HG03045 (cell line): ENCODE measurements around the gene MTSS2.

ENCODE experiments used
- ATAC-seq: cut with Tn5 transposase; IDR thresholded peaks from one replicate; pipeline ENCODE4 v1.9.1; 2021; ENCODE audit warnings: mild to moderate bottlenecking, moderate library complexity; ENCODE audit not compliant: unreplicated experiment

The MTSS2 gene

DNA sequence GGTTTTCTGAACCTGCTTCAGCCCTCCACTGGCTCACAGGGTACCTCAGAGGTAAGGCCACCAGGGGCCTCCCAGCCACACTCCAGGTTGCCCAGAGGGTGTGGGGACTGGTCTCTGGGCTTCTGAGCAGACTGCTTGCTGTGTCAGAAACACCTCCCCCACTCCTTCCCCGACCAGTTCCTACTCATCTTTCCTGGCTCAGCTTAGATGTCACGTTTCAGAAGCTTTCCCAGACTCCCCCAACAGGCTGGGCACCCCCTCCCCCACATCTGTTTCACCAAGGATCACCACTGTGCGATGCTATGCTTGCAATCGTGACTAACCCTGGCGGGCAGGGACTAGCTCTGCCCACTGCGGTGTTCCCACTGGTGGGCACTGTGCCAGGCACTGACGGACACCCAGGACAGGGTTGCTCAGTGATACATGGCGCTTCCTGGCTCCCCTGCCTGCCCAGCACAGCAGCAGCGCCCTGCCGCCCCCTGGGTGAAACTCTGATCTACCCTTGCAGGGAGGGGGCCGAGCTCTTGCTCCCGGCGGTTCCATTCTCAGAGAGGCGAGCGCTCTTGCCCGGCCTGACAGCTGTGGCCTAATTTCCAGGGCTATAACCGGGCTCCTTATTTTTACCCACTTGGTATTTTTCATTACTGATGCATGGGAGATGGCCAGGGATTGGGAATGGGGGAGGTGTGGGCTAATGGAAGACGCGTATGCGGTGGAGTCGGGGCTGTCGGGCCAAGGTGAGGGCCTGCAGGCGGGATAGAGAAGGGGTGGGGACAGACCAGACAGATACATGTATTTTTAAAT, 29.4 kb upstream of the MTSS2 start:
- no peak for ATAC-seq

DNA sequence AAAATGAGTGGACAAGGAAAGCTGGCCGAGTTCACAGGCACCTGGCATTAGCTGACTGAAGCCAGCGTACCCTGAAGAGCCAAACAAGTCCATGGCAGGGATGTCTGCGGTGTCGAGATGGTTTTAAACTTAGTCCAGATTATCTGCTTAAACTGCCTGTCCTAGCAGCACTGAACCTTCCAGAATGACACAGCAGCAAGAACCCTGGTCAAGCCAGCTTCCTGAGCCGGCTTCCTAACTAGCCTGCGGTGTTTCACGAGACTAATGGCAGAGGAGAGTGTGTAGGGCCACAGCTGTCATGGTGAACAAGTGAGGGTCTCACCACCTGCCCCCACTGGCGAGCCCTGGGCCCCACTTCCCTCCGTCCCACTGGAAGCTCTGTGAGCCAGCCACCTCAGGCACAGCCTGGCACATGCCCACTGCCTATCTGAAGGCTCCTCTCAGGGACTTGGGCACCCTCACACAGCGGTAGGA, 28.8 kb upstream of the MTSS2 start:
- ATAC-seq, result no peak

DNA sequence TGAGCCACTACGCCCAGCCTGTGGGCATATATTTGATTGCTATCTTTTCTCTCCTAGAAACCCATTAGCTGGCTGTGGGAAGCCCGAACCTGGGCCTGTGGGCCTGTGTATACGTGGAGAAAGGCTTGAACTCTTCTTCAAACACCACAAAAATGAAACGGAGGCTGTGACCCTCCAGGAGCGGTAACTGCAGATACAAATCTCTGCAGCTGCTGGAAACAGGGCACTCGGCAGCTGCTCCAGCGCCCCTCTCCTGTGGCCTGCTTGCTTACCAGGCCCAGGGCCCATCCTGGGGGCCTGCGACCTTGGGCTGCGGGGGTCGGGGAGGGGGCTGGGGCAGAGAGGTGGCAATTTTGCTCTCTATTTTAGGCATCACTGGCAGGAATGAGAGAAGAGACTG, 28.0 kb upstream of the MTSS2 start:
- no peak for ATAC-seq

DNA sequence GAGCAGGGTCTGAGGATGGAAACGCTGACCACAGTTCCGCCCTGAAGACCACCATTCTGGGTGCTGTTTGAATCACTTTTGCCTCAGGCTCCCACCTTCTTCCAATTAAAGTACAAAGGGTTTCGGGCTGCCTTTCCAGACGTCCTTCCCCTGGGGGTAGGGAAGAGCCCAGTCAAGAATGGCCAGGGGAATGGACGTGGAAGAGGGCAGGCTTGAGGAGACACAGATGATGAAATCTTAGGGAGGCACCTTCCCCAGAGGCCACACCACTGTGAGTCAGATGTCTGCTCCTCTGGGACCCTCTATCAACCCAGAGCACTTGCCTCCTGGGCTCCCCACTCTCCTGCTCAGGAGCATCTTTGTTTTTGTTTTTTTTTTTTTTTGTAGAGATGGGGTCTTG, 27.5 kb upstream of the MTSS2 start:
- ATAC-seq, result no peak

DNA sequence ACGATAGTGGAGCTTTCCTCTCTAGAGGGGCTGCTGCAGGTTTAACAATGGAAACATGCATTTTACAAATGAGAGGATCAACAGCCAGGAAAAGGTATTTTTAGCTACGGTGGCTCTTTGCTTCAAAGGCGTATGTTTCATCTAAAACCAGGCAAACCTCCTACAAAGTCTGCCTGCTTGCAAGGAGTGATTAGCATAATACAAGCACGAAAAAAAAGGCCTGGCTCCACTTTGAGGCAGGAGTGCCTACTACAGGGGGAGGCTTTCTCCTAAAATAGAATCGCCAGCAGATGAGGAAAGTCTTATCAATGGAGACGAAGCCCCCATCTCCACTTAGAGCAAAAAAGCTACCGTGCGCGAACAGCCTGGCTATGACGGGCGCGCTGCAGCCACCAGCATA, 27.1 kb upstream of the MTSS2 start:
- no peak for ATAC-seq

DNA sequence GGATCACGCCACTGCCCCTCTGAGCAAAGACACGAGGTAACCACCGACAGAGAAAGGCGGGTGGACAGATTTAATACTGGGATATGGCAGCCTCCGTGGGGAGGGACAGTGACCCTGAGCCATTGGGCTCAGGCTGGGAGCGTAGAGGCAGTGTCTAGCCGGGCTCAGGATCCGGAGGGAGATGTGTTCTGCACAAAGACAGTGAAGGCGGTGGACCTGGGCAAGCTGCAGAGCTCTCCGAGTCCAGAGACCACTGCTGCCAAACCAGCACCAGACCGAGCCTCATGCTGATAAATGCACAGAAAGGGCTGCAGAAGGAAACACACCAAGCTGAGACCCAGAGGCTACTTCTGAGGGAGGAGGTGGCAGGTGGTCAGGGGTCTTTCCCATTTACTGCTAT, 26.5 kb upstream of the MTSS2 start:
- ATAC-seq, result no peak

DNA sequence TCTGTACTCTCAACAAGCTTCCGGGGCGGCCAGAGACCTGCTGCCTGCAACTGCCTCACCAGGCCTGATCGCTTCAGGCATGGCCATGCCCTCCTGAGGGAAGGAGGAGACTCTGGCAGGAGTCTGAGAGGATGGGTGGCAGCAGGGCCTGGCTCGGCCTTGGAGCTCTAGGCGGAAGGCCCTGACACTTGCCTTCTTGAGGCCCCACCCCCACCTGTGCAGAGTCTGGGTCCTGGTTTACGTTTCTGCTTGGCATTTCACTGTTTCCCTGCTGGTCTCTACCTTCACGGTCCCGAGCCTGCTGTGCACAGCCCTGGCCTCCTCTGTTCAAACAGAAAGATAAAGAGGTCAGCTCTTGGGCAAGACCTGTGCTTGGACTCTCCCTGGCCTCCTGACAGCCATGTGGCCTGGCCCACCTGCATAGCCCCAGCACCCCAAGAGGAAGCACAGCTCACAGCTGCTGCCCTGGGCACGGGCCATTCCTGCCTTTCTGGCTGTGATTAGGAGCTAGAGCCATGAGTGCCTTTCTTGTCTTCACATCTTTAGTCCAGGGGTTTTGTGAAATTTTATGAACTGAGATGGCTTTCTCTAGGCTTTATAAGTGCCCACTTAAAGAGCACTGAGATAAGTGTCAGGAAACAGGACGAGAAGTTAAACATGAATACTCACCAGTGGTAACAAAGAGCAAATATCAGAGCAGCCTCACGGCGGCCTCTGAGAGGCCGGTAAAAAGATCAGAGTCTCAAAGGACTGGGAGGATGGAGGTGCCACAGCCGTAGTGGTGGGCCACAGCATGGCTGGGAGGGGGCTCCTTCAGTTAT, 25.6 kb upstream of the MTSS2 start:
- no peak for ATAC-seq

DNA sequence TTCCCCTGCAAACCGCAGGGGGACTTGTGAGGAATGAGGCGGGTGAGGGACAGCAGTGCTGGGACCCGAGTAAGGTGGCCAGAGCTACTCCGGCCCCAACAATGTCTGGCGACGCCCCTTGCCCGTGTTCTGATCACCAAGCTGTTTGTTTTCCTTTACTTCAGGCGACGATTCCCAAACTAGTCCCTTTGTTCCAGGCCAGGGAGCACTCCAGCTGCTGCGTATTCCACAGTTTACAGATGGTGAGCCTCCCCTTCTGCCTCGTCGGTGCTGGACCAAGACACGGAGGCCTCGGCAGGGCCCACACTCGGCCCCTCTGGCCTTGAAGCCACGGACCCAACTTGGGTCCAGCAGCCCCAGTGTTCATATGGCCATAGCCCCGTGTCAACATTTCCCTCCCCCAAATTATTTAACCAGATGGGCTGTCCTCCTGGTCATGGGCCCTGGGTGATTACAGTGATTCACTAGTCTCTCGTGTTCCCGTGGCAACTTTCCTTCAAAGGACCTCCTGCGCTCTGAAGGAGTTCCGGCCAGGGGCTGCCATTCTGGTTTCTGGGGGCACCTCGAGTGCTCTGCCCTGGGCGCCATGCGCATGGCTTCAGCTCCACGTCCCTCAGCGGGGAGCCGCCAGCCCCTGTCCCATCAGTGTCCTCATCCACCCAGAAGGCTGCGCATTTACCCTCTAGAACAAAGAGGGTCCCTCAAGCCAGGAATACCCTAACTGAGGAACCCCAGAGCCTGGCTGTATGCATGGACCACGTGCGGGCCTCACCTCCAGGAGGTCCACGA, 24.8 kb upstream of the MTSS2 start:
- no peak for ATAC-seq

DNA sequence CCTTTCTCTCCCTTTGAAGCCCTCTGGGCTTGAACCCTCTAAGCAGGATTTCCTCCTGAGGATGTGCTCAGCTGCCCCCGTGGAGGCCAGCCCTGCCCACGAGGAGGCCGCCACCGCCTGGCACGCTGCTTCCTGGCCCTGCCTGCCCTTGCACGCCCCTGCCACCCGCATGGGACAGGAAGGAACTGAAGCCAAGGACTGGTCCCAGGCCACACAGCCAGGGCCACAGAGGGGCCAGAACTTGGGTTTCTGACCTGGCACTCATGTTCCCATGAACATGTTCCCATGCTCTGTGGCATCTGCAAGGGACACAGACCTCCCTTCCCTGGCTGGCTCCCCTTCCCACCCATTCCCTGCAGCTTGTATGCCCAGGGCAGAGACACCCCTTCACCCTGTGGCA, 24.1 kb upstream of the MTSS2 start:
- no peak for ATAC-seq

DNA sequence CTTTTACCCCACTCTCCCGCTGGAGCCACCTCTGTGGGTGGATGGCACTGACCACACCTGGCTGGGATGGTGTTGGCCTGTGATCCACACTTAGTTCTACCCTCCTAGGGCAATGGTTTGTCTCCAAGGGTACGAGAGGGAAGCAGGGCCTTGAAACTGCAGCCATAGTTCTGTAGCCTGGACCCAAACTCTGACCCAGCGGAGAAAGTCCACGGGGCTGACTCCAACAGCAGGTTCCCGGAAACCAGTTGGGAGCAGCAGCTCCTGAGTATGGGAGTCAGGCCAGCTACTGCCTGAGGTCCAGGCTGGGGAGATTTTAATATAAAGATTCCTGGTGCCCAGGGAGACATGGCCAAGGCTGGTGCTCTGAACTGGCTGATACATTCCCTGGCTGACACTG, 23.6 kb upstream of the MTSS2 start:
- no peak for ATAC-seq

DNA sequence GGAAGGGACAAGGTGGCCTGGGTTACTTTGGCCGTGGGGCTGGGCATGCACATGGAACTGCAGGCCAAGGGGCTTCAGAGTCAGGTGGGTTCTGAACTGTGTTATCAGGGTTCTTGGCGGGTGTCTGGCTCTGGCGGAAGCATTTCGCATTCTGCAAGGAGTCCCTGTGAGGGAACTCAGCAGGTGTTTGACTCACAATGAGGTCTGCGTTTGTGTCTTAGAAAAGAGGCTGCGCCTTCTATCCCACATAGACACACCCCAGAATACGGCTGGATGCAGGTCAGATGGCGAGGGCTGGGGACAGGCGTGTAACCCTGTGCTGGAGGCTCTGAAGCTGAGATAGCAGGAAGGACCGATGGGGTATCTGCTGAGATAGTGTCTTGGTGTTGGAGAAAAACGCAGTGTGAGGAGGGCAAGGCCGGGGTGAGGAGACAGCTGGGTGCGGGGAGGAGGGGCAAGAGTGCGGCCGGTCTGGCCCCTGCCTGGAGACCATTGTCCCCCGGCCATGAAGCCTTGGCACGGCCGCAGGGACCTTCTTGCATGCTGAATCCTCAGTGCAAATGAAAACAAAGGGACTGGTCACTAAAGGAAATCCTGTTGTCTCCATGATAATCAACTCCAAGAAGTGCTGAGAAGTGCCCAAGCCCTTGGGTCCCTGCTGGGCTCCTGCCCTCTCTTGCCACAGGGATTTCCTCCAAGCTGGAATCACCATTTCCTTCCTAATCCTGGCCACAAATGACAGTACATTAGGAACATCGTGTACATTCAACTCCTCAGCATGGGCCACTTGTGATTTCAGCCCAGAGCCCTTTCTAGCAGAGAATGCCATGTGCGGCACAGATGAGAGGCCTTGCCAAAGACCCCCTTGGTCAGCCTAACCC, 22.8 kb upstream of the MTSS2 start:
- ATAC-seq, result no peak

DNA sequence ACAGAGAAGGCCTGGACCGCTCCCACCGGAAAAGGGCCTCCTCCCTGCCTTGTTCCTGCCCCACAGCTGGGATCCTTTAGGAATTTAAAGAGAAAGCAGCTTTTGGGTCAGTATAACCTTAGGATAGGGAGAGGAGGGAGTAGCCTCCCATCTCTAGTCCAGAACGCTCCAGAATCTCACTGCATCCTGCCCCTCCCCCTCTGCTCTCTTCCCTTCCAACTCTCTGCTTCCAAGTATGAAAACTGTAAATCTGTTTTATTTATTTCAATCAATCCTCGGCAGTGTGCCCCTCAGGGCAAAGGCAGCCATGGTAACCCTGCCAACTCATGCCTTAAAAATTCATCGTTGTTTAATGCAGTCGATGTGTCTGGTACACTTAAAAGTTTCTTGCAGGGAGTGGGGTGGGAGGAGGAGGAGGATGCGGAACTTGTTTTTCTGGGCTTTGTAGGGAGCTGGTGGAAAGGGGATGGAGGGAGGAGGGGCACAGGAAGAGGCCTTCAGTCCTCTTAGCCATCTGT, 21.2 kb upstream of the MTSS2 start:
- no peak for ATAC-seq

DNA sequence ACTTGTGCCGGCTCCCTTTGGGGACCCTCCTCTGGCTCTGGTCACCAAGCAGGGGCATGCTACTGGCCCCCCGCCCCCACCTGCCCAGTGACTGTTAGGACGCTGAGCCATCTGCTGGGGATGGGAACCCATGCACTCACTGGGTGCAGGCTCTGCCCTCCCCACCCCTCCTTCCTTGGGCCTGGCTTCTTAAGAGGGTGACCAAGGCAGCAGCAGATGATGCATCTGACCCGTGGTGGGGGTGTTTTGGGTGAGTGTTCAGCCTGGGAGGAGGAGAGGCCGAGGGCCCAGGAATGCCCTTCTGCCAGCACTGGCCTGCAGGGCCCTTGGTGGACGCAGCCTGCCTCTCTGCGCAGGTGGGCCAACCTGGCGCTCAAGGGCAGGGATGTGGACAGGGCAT, 19.2 kb upstream of the MTSS2 start:
- no peak for ATAC-seq

DNA sequence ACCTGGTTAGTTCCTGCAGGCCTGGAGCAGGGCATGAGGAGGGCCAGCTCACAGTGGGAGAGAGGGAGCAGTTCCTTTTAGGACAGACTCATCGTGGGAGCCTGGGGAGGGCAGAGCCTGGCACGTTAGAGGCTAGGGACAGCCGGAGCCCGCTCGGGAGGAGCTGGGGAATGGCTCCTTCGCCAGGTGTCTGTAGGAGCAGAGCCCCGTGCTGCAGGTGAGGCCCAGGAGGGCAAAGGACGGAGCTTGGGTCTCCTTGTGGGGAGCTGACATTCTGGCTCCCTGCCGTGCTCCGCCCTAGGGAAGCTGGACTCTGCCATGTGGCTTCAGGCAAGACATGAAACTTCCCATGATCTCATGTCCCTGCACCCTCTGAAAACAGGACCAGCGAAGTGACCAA, 18.7 kb upstream of the MTSS2 start:
- ATAC-seq, result no peak

DNA sequence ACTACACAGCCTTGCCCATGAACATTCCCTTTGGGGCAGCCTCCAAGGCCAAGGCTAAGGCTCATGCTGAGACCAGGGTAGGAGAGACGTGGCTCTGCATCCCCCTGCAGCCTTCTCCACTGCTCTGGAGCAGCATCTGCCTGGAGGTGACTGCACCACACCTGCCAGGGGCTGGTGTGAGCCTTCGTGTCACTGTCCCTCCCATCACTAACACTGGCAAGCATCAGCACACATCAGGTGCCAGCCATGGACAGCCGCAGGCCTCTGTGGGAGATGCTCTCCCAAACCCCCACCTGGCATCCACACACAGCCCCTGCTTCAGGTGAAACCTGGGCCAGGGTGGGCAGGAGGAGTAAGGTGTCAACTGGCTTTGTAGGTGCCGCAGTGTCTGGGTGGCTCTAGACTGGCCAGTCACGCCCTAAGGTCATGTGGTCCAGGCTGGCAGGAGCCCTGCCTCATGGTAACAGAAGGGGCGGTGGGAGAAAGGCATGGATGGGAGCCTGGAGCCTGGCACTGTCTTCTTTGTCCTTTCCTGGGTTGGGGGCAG, 18.1 kb upstream of the MTSS2 start:
- ATAC-seq, result no peak

DNA sequence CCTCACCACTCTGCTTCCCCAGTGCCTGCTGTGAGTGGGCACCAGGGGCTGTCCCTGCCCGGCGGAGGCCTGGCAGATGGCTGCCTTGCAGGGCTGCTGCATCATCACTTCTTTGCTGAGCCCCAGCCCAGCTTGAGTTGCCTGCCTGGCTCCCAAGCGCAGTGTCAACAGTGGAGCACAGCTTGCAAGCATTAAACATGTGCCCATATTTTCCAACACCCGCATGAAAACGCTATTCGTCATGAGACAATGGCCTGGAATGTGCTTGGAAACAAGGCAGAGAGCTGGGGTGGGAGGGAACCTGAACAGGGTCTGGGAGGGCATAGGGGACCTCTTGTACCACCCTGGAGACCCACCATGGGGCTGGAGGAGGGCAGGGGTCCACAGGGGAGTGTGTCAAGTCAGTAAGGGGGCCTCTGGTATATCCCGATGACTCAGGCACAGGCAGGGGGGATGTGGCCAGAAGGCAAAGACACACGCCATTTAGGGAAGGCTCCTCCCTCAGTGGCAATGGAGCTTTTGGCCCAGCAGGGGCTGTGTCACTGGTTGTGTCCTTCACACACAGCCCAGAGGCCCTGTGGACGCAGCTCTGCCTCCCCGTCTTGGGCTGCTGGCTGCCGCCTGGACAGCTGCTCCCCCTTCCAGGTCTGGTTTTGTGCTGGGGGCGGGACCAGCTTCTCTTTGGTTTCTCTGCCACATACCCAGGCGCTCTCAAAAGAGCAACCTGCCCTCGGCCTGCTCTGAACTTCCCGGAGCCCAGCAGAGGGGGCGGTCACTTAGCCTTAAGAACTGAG, 17.4 kb upstream of the MTSS2 start:
- no peak for ATAC-seq

DNA sequence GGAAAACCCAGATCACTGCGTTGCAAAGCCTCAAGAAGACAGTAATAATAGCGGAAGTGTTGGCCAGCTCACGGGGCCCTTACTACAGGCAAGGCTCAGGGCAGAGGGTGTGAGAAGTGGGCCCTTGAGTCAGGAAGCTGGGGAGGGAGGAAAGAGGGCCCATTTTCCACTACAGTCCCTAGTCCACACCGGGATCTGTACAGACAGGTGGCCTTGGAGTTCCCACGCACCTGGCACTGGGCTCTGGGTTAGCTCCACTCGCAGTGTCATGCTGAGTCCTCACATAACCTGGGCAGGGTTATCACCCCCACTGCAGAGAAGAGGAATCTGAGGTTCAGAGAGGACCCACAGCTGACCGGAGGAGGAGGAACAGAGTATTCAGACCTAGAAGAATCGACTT, 16.8 kb upstream of the MTSS2 start:
- ATAC-seq, result no peak

DNA sequence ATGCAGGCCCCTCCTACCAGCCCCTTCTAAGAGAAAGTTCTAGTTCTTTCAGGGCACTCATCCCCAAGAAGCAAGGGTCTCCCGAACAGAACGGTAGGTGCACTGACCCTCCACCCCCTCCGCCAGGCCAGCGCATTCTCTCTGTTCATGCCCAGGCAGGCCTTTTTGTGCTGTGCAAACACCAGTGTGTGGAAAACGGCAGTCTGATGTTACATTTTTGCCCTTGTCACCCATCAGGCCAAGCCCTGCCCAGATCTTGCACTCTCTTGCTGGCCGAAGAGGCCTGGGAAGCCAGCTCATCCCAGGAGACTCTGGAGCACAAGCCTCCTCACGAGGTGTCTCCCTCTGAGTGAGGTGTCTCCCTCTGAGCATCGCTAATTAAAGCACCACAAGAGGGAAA, 16.1 kb upstream of the MTSS2 start:
- no peak for ATAC-seq

DNA sequence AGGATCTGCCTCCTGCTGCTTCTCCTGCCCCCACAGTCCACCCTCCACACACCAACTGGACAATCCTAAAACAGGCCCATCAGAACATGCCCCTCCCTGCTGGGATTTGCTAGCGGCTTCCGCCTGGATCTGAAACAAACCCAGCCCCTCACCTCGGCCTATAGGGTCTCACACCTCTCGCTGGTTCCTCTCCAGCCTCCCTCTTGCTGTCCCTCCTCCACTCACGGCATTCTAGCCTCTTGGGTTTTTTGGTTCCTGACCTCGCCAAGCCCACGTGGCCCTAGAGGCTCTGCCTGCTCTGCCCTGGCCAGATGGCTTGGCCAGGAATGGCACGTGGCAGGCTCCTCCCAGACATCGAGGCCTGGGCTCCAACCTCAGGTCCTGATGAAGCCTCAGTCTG, 15.7 kb upstream of the MTSS2 start:
- ATAC-seq, result no peak
